H1 (cell line): ENCODE data around the gene KIF26B. TPM values are rescaled to one million over a fixed set of nuclear protein-coding genes. Genes with fewer than 3 reads are reported as not detected.

Experiments
- CTCF ChIA-PET: fragments of 300-600 bp; sonication (Branson Sonifier 250); formaldehyde crosslinking; loops from one replicate; lab custom pipeline; 2021; ENCODE audit not compliant: partially characterized antibody; lab: Charles Lee
- POLR2A ChIA-PET: fragments of 300-600 bp; sonication (Branson Sonifier 250); formaldehyde crosslinking; loops from one replicate; lab custom pipeline; 2021; ENCODE audit warnings: inconsistent platforms; ENCODE audit not compliant: partially characterized antibody; lab: Charles Lee
- DNase-seq, 2 experiments: peaks; one replicate each; pipeline versions ENCODE4 v3.0.0 to v3.0.0-alpha.2; 2010 to 2022; ENCODE audit warnings: low spot score in 2 of 2, low read depth in 1 of 2, mixed read lengths in 1 of 2
- FAIRE-seq: peaks from 2 replicates; lab custom pipeline; 2011; peaks lifted over from hg19 to GRCh38; lab: Jason Lieb, UNC
- H2AFZ ChIP-seq: 2 replicates; pipeline ENCODE4 v1.8.1; 2012; ENCODE audit warnings: low read length, inconsistent platforms
- H2AK5ac ChIP-seq: 2 replicates; pipeline ENCODE4 v1.6.1; 2013; ENCODE audit warnings: low read depth, low read length
- H2BK120ac ChIP-seq: replicated peaks from 2 replicates; pipeline ENCODE3; 2013; ENCODE audit warnings: low read depth, low read length, inconsistent platforms
- H2BK12ac ChIP-seq: 2 replicates; pipeline ENCODE4 v1.6.1; 2013; ENCODE audit warnings: low read depth, low read length
- H2BK15ac ChIP-seq: 2 replicates; pipeline ENCODE4 v1.6.1; 2013; ENCODE audit warnings: low read length
- H2BK20ac ChIP-seq: 2 replicates; pipeline ENCODE4 v1.6.1; 2013; ENCODE audit warnings: low read length
- H2BK5ac ChIP-seq: 2 replicates; pipeline ENCODE4 v1.6.1; 2013; ENCODE audit warnings: low read depth, low read length
- H3K14ac ChIP-seq: 2 replicates; pipeline ENCODE4 v1.6.1; 2013; ENCODE audit warnings: inconsistent platforms; ENCODE audit not compliant: insufficient read length
- H3K18ac ChIP-seq: 2 replicates; pipeline ENCODE4 v1.6.1; 2013; ENCODE audit warnings: low read length; ENCODE audit errors: extremely low read depth
- H3K23ac ChIP-seq: 2 replicates; pipeline ENCODE4 v1.6.1; 2013; ENCODE audit warnings: inconsistent platforms; ENCODE audit not compliant: insufficient read length
- H3K23me2 ChIP-seq: 2 replicates; pipeline ENCODE4 v1.6.1; 2013; ENCODE audit warnings: low read depth, low read length
- H3K27ac ChIP-seq: 2 replicates; pipeline ENCODE4 v1.6.1; 2011; ENCODE audit warnings: low read depth, low read length, inconsistent platforms
- H3K27me3 ChIP-seq, 4 experiments: replicated peaks in 1 of 4; 1 replicate in 1 of 4; 2 replicates in 3 of 4; pipeline versions ENCODE4 v1.6.1 to v1.8.1; 2011 to 2013; ENCODE audit warnings: low read length in 3 of 4, mild to moderate bottlenecking in 3 of 4, inconsistent platforms in 2 of 4, mixed read lengths in 2 of 4, moderate library complexity in 1 of 4; ENCODE audit not compliant: control insufficient read depth in 3 of 4, insufficient read depth in 3 of 4; ENCODE audit errors: extremely low read depth in 1 of 4
- H3K36me3 ChIP-seq, 4 experiments: 2 replicates each; pipeline versions ENCODE4 v1.6.1 to v1.8.1; 2011 to 2013; ENCODE audit warnings: mild to moderate bottlenecking in 4 of 4, low read length in 3 of 4, moderate library complexity in 2 of 4, control low read depth in 1 of 4, inconsistent platforms in 1 of 4; ENCODE audit not compliant: insufficient read depth in 4 of 4, control insufficient read depth in 2 of 4
- H3K4ac ChIP-seq: replicated peaks from 2 replicates; pipeline ENCODE3; 2013; ENCODE audit warnings: low read length, low read depth, mixed read lengths, inconsistent platforms; ENCODE audit not compliant: insufficient read length
- H3K4me1 ChIP-seq, 4 experiments: replicated peaks in 1 of 4; 1 replicate in 1 of 4; 2 replicates in 3 of 4; pipeline versions ENCODE4 v1.6.1 to v1.8.1; 2011 to 2013; ENCODE audit warnings: low read length in 3 of 4, inconsistent platforms in 2 of 4, mixed read lengths in 1 of 4; ENCODE audit not compliant: insufficient read depth in 4 of 4, control insufficient read depth in 3 of 4
- H3K4me2 ChIP-seq, 2 experiments: 2 replicates each; pipeline versions ENCODE4 v1.6.1 to v1.8.1; 2011 to 2013; ENCODE audit warnings: low read depth in 2 of 2, low read length in 2 of 2, control low read depth in 1 of 2, inconsistent platforms in 1 of 2, mild to moderate bottlenecking in 1 of 2; ENCODE audit not compliant: insufficient read depth in 1 of 2
- H3K4me3 ChIP-seq, 4 experiments: fragments of 200-600, 300-600 bp in 1 of 4; sonication (generic), shearing (Covaris generic), sonication (Bioruptor Twin) in 1 of 4; 2 replicates each; pipeline versions ENCODE4 v1.5.1 to v1.8.1; 2011 to 2016; ENCODE audit warnings: low read length in 4 of 4, low read depth in 3 of 4, control low read depth in 2 of 4, inconsistent platforms in 2 of 4, mild to moderate bottlenecking in 2 of 4, mixed read lengths in 1 of 4, moderate library complexity in 1 of 4; ENCODE audit not compliant: insufficient read depth in 2 of 4; ENCODE audit errors: extremely low read depth in 1 of 4
- H3K56ac ChIP-seq: replicated peaks from 2 replicates; pipeline ENCODE3; 2013; ENCODE audit warnings: low read depth, mild to moderate bottlenecking, mixed read lengths, low read length, inconsistent platforms; ENCODE audit not compliant: insufficient read length
- H3K79me1 ChIP-seq: 2 replicates; pipeline ENCODE4 v1.6.1; 2013; ENCODE audit warnings: low read depth, low read length, control low read depth
- H3K79me2 ChIP-seq, 2 experiments: 2 replicates each; pipeline versions ENCODE4 v1.6.1 to v1.8.1; 2012 to 2013; ENCODE audit warnings: low read length in 2 of 2, mild to moderate bottlenecking in 2 of 2, inconsistent platforms in 1 of 2; ENCODE audit not compliant: insufficient read depth in 2 of 2, control insufficient read depth in 1 of 2
- H3K9ac ChIP-seq, 4 experiments: replicated peaks in 1 of 4; 1 replicate in 1 of 4; 2 replicates in 3 of 4; pipeline versions ENCODE4 v1.6.1 to v1.8.1; 2011 to 2013; ENCODE audit warnings: low read depth in 3 of 4, low read length in 3 of 4, control low read depth in 2 of 4, mild to moderate bottlenecking in 2 of 4, moderate library complexity in 2 of 4, inconsistent platforms in 1 of 4; ENCODE audit errors: extremely low read depth in 1 of 4
- H3K9me3 ChIP-seq, 2 experiments: 2 replicates each; pipeline versions ENCODE4 v1.6.1 to v1.8.1; 2012 to 2013; ENCODE audit warnings: mild to moderate bottlenecking in 2 of 2, moderate library complexity in 2 of 2, control low read depth in 1 of 2, inconsistent platforms in 1 of 2, low read depth in 1 of 2, low read length in 1 of 2, mixed read lengths in 1 of 2; ENCODE audit not compliant: insufficient read depth in 2 of 2
- H4K20me1 ChIP-seq, 2 experiments: replicated peaks in 1 of 2; 2 replicates each; pipeline versions ENCODE3 to v1.8.1; 2011 to 2013; ENCODE audit warnings: inconsistent platforms in 2 of 2, low read length in 2 of 2, mild to moderate bottlenecking in 1 of 2; ENCODE audit not compliant: insufficient read depth in 2 of 2, control insufficient read depth in 1 of 2
- H4K5ac ChIP-seq: 2 replicates; pipeline ENCODE4 v1.6.1; 2013; ENCODE audit warnings: low read length, low read depth, mixed read lengths, inconsistent platforms; ENCODE audit not compliant: insufficient read length
- H4K8ac ChIP-seq: 2 replicates; pipeline ENCODE4 v1.8.0; 2013; ENCODE audit warnings: mild to moderate bottlenecking, moderate library complexity, low read length, inconsistent platforms; ENCODE audit not compliant: insufficient read depth; ENCODE audit errors: extremely low read depth
- H4K91ac ChIP-seq: replicated peaks from 2 replicates; pipeline ENCODE3; 2013; ENCODE audit warnings: low read length, mixed read lengths, inconsistent platforms; ENCODE audit not compliant: insufficient read length
- BRCA1 ChIP-seq: IDR thresholded peaks from 2 replicates; pipeline ENCODE4 v1.6.1; 2012; ENCODE audit warnings: low read depth, low read length, improper control_type of control experiment
- EZH2 ChIP-seq: fragments of 200-600 bp; sonication (generic); IDR thresholded peaks from 2 replicates; pipeline ENCODE4 v1.7.1; 2012; ENCODE audit warnings: low read depth, mild to moderate bottlenecking, moderate library complexity, low read length, inconsistent platforms; ENCODE audit not compliant: severe bottlenecking
- KDM1A ChIP-seq: fragments of 200-600, 300-600 bp; sonication (generic); IDR thresholded peaks from 2 replicates; pipeline ENCODE4 v1.7.1; 2016; ENCODE audit warnings: mild to moderate bottlenecking, low read length, borderline replicate concordance
- WGBS, 2 experiments: shearing (Covaris generic) in 1 of 2; methylation state at CpG; one replicate each; pipeline versions ENCODE4 v1.1.6 to v1.1.7; 2013 to 2015; ENCODE audit warnings: low lambda C conversion rate in 2 of 2, mixed read lengths in 2 of 2, inconsistent platforms in 1 of 2, low coverage in 1 of 2, missing lambda C conversion rate in 1 of 2; ENCODE audit not compliant: insufficient replicate concordance in 2 of 2, insufficient coverage in 1 of 2, insufficient read length in 1 of 2; ENCODE audit errors: extremely low coverage in 1 of 2, missing lambda C conversion rate in 1 of 2; 5-methylcytosine and 5-hydroxymethylcytosine counted together
- polyA plus RNA-seq, 7 experiments: library from polyadenylated mRNA; depleted of rRNA in 3 of 7; stranded (reverse) in 5 of 7; unstranded in 2 of 7; fragments of >200 nt in 5 of 7; fragments of 200-250 nt in 2 of 7; gene quantifications; 1 replicate in 5 of 7; 2 replicates in 1 of 7; 4 replicates in 1 of 7; pipeline versions ENCODE4 v1.2.1 to v1.2.3, GENCODE V29; 2011 to 2013; ENCODE audit warnings: missing spikeins in 2 of 7, mixed read lengths in 2 of 7
- total RNA-seq: library from RNA; stranded (reverse); fragmentation: NEBNext Ultra II Directional; extraction: Animal tissue kit (Norgen Biotek cat#: 25700); gene quantifications from 2 replicates; pipeline ENCODE4 v1.2.1, GENCODE V29; 2021

The KIF26B gene
- total and polyA plus RNA-seq, 2 of the 8 experiments (the other 6 are each of a cell fraction or from before 2014, with no cell fraction given) = 0.06 to 0.28 TPM

GRCh38 chr1:245671349-245671748 is 516.6 kb downstream of the KIF26B start:
- Histone ChIP-seq H4K5ac (no peak overlapping the region), H3K79me2 (no peaks in the 10 kb centered on the region), H3K27ac (no peak overlapping the region), H3K4me2 (no peak overlapping the region), H4K20me1 (no peaks in the 10 kb centered on the region), H2BK15ac (no peak overlapping the region), H3K14ac (no peak overlapping the region), H3K4me3 (no peak overlapping the region), H3K4ac (no peak overlapping the region), H4K8ac (no peak overlapping the region), H2BK12ac (no peak overlapping the region), H3K23ac (no peak overlapping the region), H3K23me2 (no peaks in the 10 kb centered on the region; the same call in 1 of the 2 replicates), H3K79me1 (no peaks in the 10 kb centered on the region), H3K56ac (peak overlapping the region; percentile 4), H3K27me3 (no peaks in the 10 kb centered on the region), H3K36me3 (no peaks in the 10 kb centered on the region), H4K91ac (no peak overlapping the region), H3K9ac (no peak overlapping the region), H2BK120ac (no peak overlapping the region), H2AK5ac (no peak overlapping the region), H3K4me1 (no peaks in the 10 kb centered on the region), H2BK5ac (no peak overlapping the region), H3K18ac (no peak overlapping the region), H3K9me3 (no peaks in the 10 kb centered on the region), H2AFZ (no peak overlapping the region), H2BK20ac (no peak overlapping the region)
- FAIRE-seq (no peak), DNase-seq (no peak)
- 93% methylated on average over 5 of the region's 5 CpGs; no CpG with 5 or more reads in 1 of the 2 experiments for WGBS, 2 experiments
- ChIA-PET CTCF (no interaction called here), POLR2A (no interaction called here)
- TF ChIP-seq EZH2 (no peak), BRCA1 (no peak), KDM1A (no peak)
